HG03097 (cell line): Measurements from ENCODE around the gene FIBCD1.

Experiments
- ATAC-seq: cut with Tn5 transposase; IDR thresholded peaks from one replicate; pipeline ENCODE4 v1.9.1; 2021; ENCODE audit not compliant: unreplicated experiment, low FRiP score

The FIBCD1 gene

DNA sequence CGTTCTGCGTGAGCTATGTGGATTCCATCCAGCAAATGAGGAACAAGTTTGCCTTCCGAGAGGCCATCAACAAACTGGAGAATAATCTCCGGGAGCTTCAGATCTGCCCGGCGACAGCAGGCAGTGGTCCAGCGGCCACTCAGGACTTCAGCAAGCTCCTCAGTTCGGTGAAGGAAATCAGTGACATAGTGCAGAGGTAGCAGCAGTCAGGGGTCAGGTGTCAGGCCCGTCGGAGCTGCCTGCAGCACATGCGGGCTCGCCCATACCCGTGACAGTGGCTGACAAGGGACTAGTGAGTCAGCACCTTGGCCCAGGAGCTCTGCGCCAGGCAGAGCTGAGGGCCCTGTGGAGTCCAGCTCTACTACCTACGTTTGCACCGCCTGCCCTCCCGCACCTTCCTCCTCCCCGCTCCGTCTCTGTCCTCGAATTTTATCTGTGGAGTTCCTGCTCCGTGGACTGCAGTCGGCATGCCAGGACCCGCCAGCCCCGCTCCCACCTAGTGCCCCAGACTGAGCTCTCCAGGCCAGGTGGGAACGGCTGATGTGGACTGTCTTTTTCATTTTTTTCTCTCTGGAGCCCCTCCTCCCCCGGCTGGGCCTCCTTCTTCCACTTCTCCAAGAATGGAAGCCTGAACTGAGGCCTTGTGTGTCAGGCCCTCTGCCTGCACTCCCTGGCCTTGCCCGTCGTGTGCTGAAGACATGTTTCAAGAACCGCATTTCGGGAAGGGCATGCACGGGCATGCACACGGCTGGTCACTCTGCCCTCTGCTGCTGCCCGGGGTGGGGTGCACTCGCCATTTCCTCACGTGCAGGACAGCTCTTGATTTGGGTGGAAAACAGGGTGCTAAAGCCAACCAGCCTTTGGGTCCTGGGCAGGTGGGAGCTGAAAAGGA, 53.3 kb downstream of the FIBCD1 start:
- no peak for ATAC-seq

DNA sequence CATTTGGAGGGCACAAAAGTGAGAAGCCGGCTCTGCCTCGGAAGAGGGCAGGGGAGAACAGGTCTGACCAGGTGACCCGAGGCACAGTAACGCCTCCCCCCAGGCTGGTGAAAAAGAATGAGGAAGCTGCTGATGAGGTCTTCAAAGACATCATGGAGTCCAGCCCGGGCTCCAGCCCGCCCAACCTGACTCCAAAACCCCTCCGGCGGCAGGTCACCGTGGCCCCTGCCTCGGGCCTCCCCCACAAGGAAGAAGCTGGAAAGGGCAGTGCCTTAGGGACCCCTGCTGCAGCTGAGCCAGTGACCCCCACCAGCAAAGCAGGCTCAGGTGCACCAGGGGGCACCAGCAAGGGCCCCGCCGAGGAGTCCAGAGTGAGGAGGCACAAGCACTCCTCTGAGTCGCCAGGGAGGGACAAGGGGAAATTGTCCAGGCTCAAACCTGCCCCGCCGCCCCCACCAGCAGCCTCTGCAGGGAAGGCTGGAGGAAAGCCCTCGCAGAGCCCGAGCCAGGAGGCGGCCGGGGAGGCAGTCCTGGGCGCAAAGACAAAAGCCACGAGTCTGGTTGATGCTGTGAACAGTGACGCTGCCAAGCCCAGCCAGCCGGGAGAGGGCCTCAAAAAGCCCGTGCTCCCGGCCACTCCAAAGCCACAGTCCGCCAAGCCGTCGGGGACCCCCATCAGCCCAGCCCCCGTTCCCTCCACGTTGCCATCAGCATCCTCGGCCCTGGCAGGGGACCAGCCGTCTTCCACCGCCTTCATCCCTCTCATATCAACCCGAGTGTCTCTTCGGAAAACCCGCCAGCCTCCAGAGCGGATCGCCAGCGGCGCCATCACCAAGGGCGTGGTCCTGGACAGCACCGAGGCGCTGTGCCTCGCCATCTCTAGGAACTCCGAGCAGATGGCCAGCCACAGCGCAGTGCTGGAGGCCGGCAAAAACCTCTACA, 54.2 kb downstream of the FIBCD1 start:
- ATAC-seq, result no peak

- no peak for ATAC-seq
Measured at GRCh38 chr9:130884111-130884531, 54.9 kb downstream of the FIBCD1 start.

DNA sequence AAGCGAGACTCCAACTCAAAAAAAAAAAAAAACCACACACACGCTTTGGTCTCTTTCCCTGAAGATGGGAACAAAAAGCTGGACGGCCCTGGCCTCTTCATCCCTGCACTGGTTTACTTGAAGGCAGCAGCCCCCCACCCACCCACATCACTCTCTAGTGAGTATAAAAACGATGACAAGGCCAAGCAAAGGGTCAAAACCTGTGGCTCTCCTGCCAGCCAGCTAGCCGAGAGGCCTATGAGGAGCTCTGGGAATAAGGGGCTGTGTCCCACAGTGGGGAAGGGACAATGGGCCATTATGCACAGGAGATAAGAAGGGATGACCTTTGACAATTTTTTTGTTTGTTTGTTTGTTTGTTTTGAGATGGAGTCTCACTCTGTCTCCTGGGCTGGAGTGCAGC, 55.6 kb downstream of the FIBCD1 start:
- no peak for ATAC-seq

- no peak for ATAC-seq
Measured at GRCh38 chr9:130882696-130883225, 56.3 kb downstream of the FIBCD1 start.

GRCh38 chr9:130881516-130881915, 57.5 kb downstream of the FIBCD1 start:
- no peak for ATAC-seq

- no peak for ATAC-seq
Measured at GRCh38 chr9:130880599-130881220, 58.3 kb downstream of the FIBCD1 start.

- ATAC-seq, result no peak
Measured at GRCh38 chr9:130879863-130880411, 59.1 kb downstream of the FIBCD1 start.

- ATAC-seq, result no peak
Measured at GRCh38 chr9:130878295-130878694, 60.8 kb downstream of the FIBCD1 start.

- no peak for ATAC-seq
Measured at GRCh38 chr9:130877300-130877699, 61.7 kb downstream of the FIBCD1 start.

GRCh38 chr9:130874783-130875182, 64.3 kb downstream of the FIBCD1 start:
- ATAC-seq, result no peak

GRCh38 chr9:130873966-130874365, 65.1 kb downstream of the FIBCD1 start:
- no peak for ATAC-seq

GRCh38 chr9:130872912-130873503, 66.0 kb downstream of the FIBCD1 start:
- no peak for ATAC-seq

GRCh38 chr9:130872508-130872907, 66.5 kb downstream of the FIBCD1 start:
- ATAC-seq, result no peak

DNA sequence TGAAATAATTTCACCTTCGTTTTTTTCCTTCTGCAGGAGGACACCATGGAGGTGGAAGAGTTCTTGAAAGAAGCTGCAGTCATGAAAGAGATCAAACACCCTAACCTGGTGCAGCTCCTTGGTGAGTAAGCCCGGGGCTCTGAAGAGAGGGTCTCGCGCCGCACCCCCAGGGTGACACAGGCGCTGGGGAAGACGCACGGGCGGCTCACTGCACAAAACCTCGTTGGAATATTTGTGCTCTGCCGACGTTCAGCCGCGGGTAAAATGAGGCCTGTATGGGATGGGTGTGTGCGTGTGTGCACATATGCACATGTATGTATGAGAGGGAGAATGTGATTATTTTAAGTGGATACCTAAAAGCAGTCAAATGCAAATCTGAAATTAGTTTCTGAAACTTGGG, 67.0 kb downstream of the FIBCD1 start:
- ATAC-seq, result no peak

DNA sequence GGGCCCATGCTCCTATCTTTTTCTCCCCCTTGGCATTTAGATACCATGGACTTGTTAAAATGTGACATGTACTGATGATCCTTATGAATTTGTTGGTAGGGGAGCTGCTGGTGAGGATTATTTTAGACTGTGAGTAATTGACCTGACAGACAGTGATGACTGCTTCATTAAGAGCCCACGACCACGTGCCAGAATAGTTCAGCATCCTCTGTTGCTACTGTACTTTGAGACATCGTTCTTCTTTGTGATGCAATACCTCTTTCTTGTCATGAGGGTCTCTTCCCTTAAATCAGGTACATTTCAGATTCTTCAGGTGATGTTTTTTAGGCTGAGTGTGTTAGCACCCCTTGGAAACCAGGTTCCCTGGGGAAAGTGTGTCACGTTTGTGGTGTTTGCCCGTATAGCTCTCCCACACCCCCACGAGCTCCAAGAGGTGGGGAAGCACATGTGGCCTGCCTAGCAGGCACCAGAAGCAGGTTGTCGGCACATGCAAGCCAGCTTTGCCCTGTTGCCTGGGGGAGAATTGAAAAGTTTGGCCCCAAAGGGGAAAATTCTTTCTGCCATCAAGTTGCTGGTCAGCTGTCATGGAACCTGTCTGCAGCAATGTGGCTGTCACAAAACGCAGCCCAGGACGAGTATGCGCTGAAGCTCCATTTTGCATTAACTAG, 67.5 kb downstream of the FIBCD1 start:
- no peak for ATAC-seq

GRCh38 chr9:130870491-130871381, 68.3 kb downstream of the FIBCD1 start:
- no peak for ATAC-seq

DNA sequence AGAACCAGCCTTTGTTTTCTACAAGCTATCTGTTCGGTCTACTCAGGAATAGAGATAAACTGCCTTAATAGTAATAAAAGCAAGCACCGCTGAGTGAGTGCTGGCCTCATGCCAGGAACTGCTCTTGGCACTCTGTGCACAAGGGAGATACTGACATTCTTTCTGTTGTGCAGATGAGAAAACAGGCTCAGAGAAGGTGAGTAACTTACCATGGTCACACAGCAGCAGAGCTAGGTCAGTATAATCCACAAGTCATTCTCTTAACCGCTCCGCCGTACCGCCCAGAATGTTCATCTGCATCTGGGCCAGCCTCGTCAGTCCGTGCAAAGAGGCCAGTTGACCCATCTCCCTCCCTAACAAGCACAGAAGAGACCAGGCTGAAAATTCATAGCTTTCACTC, 69.8 kb downstream of the FIBCD1 start:
- ATAC-seq, result no peak
